ENCODE measurements around the gene OVCA2. TPM values are rescaled to one million over a fixed set of nuclear protein-coding genes. Genes with fewer than 3 reads are reported as not detected.

Gene OVCA2
- polyA plus RNA-seq, 1 experiment: 56.7 TPM

- DNase-seq (ENCODE audit: low read depth): no peak
- H3K27me3 ChIP-seq (ENCODE audit: control insufficient read depth, insufficient read depth, low read length): peaks cover 33% of the 10 kb centered on the region
- no peak overlapping the region for H3K4me3 ChIP-seq (ENCODE audit: low read depth, low read length)
- POLR2A ChIA-PET: no interaction called here
- H3K36me3 ChIP-seq (ENCODE audit: control insufficient read depth, insufficient read depth, low read length): no peaks in the 10 kb centered on the region
- no peak for TF ChIP-seq CTCF (IDR thresholded peaks at IDR 0.05; ENCODE audit: insufficient read depth, low read depth, low read length)
- CTCF ChIA-PET: interaction anchor here (1.2 to 2.7 kb wide), 2 partner anchors 8 to 112 kb away, joined by 3 to 9 read pairs; no protein-coding TSS in a partner anchor
Measured at GRCh38 chr17:2020721-2021120, 21.1 kb upstream of the OVCA2 start.

- Histone ChIP-seq H3K27me3 (ENCODE audit: control insufficient read depth, insufficient read depth, low read length) (peaks cover 31% of the 10 kb centered on the region), H3K36me3 (ENCODE audit: control insufficient read depth, insufficient read depth, low read length) (no peaks in the 10 kb centered on the region), H3K4me3 (ENCODE audit: low read depth, low read length) (no peak overlapping the region)
- no peak for TF ChIP-seq CTCF (IDR thresholded peaks at IDR 0.05; ENCODE audit: insufficient read depth, low read depth, low read length)
- ChIA-PET CTCF (interaction anchor here (1.0 to 4.8 kb wide), 4 partner anchors 9 to 139 kb away, joined by 3 to 123 read pairs (median 4); no protein-coding TSS in a partner anchor), POLR2A (no interaction called here)
- no peak for DNase-seq (ENCODE audit: low read depth)
Measured at GRCh38 chr17:2022647-2023240, 19.1 kb upstream of the OVCA2 start.

GRCh38 chr17:2023256-2023655, 18.6 kb upstream of the OVCA2 start:
- H3K27me3 ChIP-seq (ENCODE audit: control insufficient read depth, insufficient read depth, low read length): peaks cover 27% of the 10 kb centered on the region
- CTCF ChIA-PET: interaction anchor here (1.0 to 4.8 kb wide), 5 partner anchors 10 to 139 kb away, joined by 3 to 123 read pairs (median 6); no protein-coding TSS in a partner anchor
- H3K4me3 ChIP-seq (ENCODE audit: low read depth, low read length): no peak overlapping the region
- H3K36me3 ChIP-seq (ENCODE audit: control insufficient read depth, insufficient read depth, low read length): no peaks in the 10 kb centered on the region
- no peak for DNase-seq (ENCODE audit: low read depth)
- POLR2A ChIA-PET: no interaction called here
- no peak for TF ChIP-seq CTCF (IDR thresholded peaks at IDR 0.05; ENCODE audit: insufficient read depth, low read depth, low read length)

- no peak for DNase-seq (ENCODE audit: low read depth)
- H3K27me3 ChIP-seq (ENCODE audit: control insufficient read depth, insufficient read depth, low read length): peaks cover 22% of the 10 kb centered on the region
- no peaks in the 10 kb centered on the region for H3K36me3 ChIP-seq (ENCODE audit: control insufficient read depth, insufficient read depth, low read length)
- POLR2A ChIA-PET: no interaction called here
- no peak for TF ChIP-seq CTCF (IDR thresholded peaks at IDR 0.05; ENCODE audit: insufficient read depth, low read depth, low read length)
- H3K4me3 ChIP-seq (ENCODE audit: low read depth, low read length): peak overlapping the region; percentile 14
- CTCF ChIA-PET: interaction anchor here (0.9 to 4.8 kb wide), 12 partner anchors 8 to 309 kb away, joined by 3 to 123 read pairs (median 4); partner anchors contain the start of gene OVCA2
Measured at GRCh38 chr17:2023692-2024571, 17.9 kb upstream of the OVCA2 start.

GRCh38 chr17:2024572-2025219, 17.1 kb upstream of the OVCA2 start:
- peak overlapping the region; percentile 40 for H3K4me3 ChIP-seq (ENCODE audit: low read depth, low read length)
- no peaks in the 10 kb centered on the region for H3K36me3 ChIP-seq (ENCODE audit: control insufficient read depth, insufficient read depth, low read length)
- CTCF ChIA-PET: interaction anchor here (0.9 to 4.8 kb wide), 19 partner anchors 9 to 310 kb away, joined by 3 to 123 read pairs (median 6); partner anchors contain the start of gene OVCA2
- no peak for TF ChIP-seq CTCF (IDR thresholded peaks at IDR 0.05; ENCODE audit: insufficient read depth, low read depth, low read length)
- POLR2A ChIA-PET: no interaction called here
- no peak for DNase-seq (ENCODE audit: low read depth)
- H3K27me3 ChIP-seq (ENCODE audit: control insufficient read depth, insufficient read depth, low read length): peaks cover 19% of the 10 kb centered on the region
